SK-N-MC (cell line): Measurements from ENCODE around the gene DGKB.
A peak's percentile ranks its signal among the peaks of the same experiment; 100 is the strongest.

Experiments used
- DNase-seq: peaks from one replicate; pipeline ENCODE4 v3.0.0-alpha.2; 2011; ENCODE audit warnings: low read depth, low spot score
- H3K27ac ChIP-seq: fragments of 200-600 bp; sonication (generic); 2 replicates; pipeline ENCODE4 v1.5.1; 2016; ENCODE audit warnings: mixed run types
- H3K36me3 ChIP-seq: fragments of 200-600 bp; sonication (generic); 2 replicates; pipeline ENCODE4 v1.6.1; 2017; ENCODE audit warnings: antibody characterized with exemption, low read length, mixed read lengths; ENCODE audit not compliant: insufficient read depth
- H3K4me3 ChIP-seq: fragments of 200-600 bp; sonication (generic); 2 replicates; pipeline ENCODE4 v1.5.1; 2016
- H3K9ac ChIP-seq: fragments of 200-600 bp; sonication (generic); 2 replicates; pipeline ENCODE4 v1.8.0; 2017; ENCODE audit warnings: mixed run types, mixed read lengths; ENCODE audit not compliant: insufficient read length
- H3K9me3 ChIP-seq: fragments of 200-600 bp; sonication (generic); 2 replicates; pipeline ENCODE4 v1.6.1; 2017; ENCODE audit warnings: low read depth, mild to moderate bottlenecking, antibody characterized with exemption, low read length, moderate library complexity, mixed read lengths
- EZH2 ChIP-seq: fragments of 200-600 bp; sonication (generic); IDR thresholded peaks from one replicate; pipeline ENCODE4 v1.6.1; 2017; ENCODE audit warnings: antibody characterized with exemption
- FOXP2 ChIP-seq: optimal IDR thresholded peaks from 2 replicates; pipeline ENCODE3; 2011; ENCODE audit warnings: mild to moderate bottlenecking, moderate library complexity; ENCODE audit not compliant: insufficient read depth; ENCODE audit errors: extremely low read length, control extremely low read depth
- POLR2AphosphoS5 ChIP-seq: IDR thresholded peaks from 2 replicates; pipeline ENCODE4 v1.6.1; 2012; ENCODE audit warnings: mild to moderate bottlenecking, low read depth, low read length, borderline replicate concordance

The DGKB gene

DNA sequence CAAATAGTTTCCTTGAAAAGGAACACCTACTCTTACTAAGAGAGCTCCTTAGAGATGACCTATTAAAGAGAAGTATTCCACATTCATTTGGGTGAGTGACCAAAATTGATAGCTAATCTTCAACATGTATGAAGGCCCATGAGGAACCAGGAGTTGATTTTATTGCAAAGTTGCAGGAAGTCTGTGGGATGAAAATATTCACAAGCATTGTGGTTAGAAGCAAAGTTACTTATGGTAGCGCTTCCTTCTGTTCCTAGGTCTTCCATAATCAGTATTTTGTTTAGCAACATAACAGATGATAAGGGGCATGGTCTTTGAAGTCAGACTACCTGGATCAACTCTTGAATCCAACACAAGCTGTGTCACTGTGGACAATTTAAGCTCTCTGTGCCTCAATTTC lies 164.5 kb downstream of the DGKB start:
- no peak for DNase-seq
- Histone ChIP-seq H3K27ac (no peak overlapping the region), H3K9ac (no peak overlapping the region), H3K36me3 (no peaks in the 10 kb centered on the region), H3K4me3 (no peak overlapping the region), H3K9me3 (no peaks in the 10 kb centered on the region; the same call in 1 of the 2 replicates)
- TF ChIP-seq FOXP2 = no peak
- no peak for TF ChIP-seq POLR2AphosphoS5
- no peak for TF ChIP-seq EZH2

- TF ChIP-seq FOXP2 (no peak), EZH2 (no peak), POLR2AphosphoS5 (no peak)
- H3K4me3 ChIP-seq = no peak overlapping the region
- DNase-seq = no peak
These were observed 167.7 kb downstream of the DGKB start for GRCh38 chr7:14734839-14735321.

DNA sequence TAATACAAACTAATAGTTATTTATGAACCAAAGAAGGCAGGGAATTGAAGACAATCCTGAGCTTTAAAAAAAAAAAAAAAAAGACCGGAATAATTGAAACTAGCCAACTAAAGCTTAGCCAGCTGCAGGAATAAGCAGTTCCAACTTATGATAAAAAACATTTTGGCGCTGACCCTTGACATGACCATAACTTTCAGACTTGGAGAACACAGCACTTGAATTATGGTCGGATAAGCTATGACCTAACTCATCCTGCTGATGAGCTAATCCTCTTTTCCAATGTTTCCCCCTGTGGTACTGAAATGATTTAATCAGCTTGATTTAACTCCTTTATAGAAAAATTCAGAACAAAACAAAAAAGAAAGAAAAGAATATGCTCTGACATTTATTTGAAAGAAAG lies 181.8 kb downstream of the DGKB start:
- Histone ChIP-seq H3K27ac (no peak overlapping the region), H3K9ac (no peak overlapping the region), H3K36me3 (no peaks in the 10 kb centered on the region), H3K4me3 (no peak overlapping the region), H3K9me3 (no peaks in the 10 kb centered on the region)
- TF ChIP-seq POLR2AphosphoS5 = no peak
- TF ChIP-seq EZH2 = no peak
- no peak for TF ChIP-seq FOXP2
- DNase-seq = no peak

More at GRCh38 chr7:14734839-14735321, 167.7 kb downstream of the DGKB start:
- Histone ChIP-seq H3K9ac (no peak overlapping the region), H3K36me3 (no peaks in the 10 kb centered on the region), H3K27ac (no peak overlapping the region), H3K9me3 (no peaks in the 10 kb centered on the region)

DNA sequence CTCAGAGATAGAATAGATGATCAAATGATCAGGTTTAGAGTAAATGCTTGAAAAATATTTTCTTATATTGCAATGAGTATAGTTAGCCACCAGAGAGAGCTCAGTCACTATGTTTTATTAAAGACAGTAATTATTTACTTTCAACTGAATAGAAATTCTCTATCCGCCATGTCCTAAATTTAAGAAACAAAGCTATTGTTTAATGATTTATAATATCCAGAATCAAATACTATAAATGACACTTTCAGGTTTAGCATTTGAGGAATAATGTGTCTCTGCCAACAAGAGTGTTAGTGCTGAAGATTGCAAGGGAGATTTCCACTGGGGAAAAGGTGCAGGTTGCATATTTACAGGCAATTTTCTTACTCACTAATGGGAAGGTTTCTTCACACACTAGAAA lies 184.7 kb downstream of the DGKB start:
- Histone ChIP-seq H3K36me3 (no peaks in the 10 kb centered on the region), H3K9ac (no peak overlapping the region), H3K4me3 (no peak overlapping the region), H3K9me3 (no peaks in the 10 kb centered on the region), H3K27ac (no peak overlapping the region)
- peak; percentile 34 for DNase-seq
- TF ChIP-seq POLR2AphosphoS5 = no peak
- no peak for TF ChIP-seq EZH2
- TF ChIP-seq FOXP2 = no peak

DNA sequence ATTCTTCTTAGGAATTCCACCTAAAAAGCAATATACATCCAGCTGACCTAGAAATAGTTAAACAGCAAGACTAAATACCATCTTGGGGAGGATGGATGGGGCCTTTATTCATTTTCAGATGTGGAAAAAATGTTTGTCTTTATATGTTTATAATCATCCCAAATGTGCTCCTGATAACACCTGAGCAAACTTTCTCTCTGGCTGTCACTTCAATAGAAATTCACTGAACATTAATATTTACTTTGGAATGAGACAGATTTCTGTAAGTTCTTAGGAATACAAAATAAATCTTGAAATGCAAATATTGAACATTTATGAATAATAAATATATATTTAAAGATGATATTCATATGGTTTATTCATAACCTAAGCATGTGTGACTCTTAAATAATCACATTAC lies 185.4 kb downstream of the DGKB start:
- Histone ChIP-seq H3K27ac (no peak overlapping the region), H3K9ac (no peak overlapping the region), H3K36me3 (no peaks in the 10 kb centered on the region), H3K9me3 (no peaks in the 10 kb centered on the region), H3K4me3 (no peak overlapping the region)
- no peak for DNase-seq
- TF ChIP-seq POLR2AphosphoS5 (no peak), EZH2 (no peak), FOXP2 (no peak)

DNA sequence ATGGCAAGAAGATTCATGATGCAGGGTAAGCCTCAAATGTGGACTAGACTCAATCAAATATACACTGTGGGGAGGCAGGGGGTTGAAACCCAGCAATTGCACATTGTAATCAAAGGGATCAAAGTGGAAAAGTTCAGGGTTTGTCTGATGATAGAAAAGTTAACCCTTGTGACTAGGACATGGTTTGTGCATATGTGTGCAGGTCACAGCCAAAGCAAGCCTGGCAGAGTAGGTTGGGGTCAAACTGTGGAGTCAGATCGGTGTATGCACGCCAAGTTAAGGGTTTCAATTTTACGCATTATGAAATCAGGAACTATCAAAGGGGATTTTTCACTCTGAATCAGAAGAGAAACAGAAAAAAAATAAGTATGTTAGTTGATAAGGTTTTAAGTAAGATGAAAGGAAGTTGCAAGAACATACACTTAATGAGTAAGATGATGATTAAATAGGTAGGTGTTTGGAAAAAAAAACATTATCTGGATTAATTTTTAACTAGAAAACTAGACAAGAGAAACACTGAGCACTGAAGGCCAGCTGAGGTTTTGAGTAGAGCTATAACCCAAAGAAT lies 188.3 kb downstream of the DGKB start:
- H3K27ac ChIP-seq = no peak overlapping the region
- no peak for DNase-seq
- no peaks in the 10 kb centered on the region for H3K36me3 ChIP-seq
- TF ChIP-seq POLR2AphosphoS5 (no peak), EZH2 (no peak), FOXP2 (no peak)
- no peak overlapping the region for H3K4me3 ChIP-seq
- H3K9ac ChIP-seq = no peak overlapping the region
- no peaks in the 10 kb centered on the region for H3K9me3 ChIP-seq

DNA sequence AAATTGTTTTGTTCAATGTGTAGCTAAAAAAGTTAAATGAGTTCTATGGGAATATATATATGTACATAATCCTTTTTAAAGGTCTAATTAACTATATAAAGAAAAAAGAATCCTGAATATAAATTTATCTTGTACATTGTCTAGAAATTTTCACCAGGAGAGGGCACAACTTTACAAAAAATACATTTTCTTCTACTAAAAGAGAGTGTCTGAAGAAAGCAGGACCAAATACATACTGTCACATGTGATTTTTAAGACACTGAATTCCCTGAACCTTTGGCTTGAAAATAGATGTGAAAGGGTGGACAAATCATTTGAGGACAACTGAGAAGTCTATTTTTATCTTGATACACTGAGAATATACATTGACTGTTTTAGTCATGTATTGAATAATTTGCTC lies 204.3 kb downstream of the DGKB start:
- Histone ChIP-seq H3K36me3 (no peaks in the 10 kb centered on the region), H3K9me3 (no peaks in the 10 kb centered on the region), H3K4me3 (no peak overlapping the region), H3K27ac (no peak overlapping the region), H3K9ac (no peak overlapping the region)
- no peak for TF ChIP-seq POLR2AphosphoS5
- no peak for TF ChIP-seq EZH2
- TF ChIP-seq FOXP2 = no peak
- DNase-seq = no peak

DNA sequence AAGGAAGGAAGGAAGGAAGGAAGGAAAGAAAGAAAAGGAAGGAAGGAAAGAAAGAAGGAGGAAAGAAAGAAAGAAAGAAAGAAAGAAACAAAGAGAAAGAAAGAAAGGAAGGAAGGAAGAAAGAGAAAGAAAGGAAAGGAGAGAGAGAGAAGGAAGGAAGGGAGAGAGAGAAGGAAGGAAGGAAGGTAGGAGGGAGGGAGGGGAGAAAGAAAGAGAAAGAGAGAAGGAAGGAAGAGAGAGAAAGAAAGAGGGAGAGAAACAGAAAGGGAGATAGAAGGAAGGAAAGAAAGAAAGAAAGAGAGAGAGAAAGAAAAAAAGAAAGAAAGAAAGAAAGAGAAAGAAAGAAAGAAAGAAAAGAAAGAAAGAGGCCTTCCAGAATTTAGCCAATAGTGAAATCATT lies 204.9 kb downstream of the DGKB start:
- Histone ChIP-seq H3K4me3 (no peak overlapping the region), H3K36me3 (no peaks in the 10 kb centered on the region), H3K27ac (no peak overlapping the region), H3K9me3 (no peaks in the 10 kb centered on the region), H3K9ac (no peak overlapping the region)
- no peak for TF ChIP-seq EZH2
- TF ChIP-seq FOXP2 = no peak
- TF ChIP-seq POLR2AphosphoS5 = no peak
- no peak for DNase-seq
